GM18873 (cell line): ENCODE results near the gene FANCI.

Source experiments
- ATAC-seq: cut with Tn5 transposase; IDR thresholded peaks from one replicate; pipeline ENCODE4 v1.9.1; 2021; ENCODE audit warnings: mild to moderate bottlenecking, moderate library complexity, moderate number of reproducible peaks; ENCODE audit not compliant: unreplicated experiment, low FRiP score

The FANCI gene

DNA sequence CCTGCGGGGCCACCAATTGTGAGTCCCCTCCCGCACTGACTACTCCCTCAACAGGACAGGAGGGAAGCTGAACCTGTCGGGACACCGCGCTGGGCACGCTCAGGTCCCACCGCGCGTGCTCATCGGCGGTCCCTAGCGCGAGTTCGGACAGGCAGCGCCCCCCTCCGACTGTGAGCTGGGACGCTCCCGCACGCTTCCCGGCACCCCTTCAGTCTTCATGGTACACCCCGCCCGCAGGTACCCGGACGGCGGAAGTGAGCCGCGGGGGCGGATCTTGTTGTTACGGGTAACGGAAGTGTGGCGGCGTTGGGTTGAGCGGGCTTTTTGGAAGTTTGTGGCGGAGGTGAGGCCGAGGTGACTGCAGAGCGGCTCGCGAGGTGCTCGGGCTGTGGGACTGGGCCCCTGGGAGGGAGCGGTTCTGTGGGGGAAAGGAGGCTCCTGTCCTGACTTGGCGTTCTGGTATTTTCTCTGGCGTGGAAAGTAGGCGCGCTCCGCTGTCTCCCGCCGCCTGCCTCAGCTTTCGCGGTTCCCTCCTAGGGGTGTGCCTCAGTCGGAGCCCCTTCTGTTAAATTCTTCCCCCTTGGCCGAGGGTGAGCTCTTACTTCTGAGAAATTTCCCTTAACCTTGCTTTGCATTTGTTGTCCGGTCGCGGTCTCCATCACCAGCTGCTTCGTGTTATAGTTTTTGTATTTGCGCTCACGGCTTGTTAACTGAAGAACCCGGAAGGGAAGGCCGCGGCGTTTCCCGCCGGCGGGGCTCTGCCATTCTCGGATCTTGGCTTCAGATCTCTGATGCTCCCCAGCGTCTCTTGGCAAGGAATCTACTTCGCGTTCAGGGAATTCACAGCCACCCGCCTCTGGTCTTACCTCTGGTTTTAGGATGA, at the start of gene FANCI:
FANCI (plus strand) TSS at position 289 of the 883 bp plus-strand sequence. CDS start 3,669 bp downstream, outside the sequence.
- peak; percentile 86 for ATAC-seq

DNA sequence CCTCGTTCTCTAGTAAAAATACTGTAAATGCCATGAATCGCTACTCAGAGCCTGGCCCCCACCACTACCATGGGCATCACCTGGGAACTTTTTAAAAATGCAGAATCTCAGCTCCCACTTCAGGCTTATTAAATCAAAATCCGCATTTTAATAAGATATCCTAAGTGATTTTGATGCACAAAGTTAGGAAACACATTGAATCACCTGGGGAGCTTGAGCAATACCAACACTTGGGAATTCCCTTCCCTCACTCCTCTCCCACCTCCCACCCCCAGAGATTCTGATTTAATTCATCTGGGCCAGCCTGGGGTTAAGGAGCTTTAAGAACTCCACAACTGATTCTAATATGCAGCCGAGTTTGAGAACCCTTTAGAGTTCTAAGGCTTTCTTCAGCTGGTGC, 49.2 kb upstream of the FANCI start:
- ATAC-seq, result no peak

DNA sequence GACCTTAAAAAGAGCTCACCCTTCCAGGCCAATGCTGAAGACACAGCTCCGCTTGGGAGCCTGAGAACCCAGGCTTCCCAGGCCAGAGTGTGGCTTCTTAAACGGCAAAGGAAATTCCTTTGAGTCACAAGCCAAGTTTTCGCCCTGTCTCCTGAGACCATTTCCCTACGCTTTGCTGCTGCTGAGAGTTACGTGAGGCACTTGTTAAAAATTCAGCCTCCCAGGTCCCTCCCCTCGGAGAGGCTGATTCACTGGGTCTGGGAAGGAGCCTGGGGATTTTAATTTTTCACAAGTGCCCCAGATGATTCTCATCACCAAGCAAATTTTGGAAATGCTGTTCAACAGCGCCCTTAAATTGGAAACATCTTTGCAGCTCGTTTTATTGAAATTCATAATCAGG, 47.9 kb upstream of the FANCI start:
- ATAC-seq, result no peak

DNA sequence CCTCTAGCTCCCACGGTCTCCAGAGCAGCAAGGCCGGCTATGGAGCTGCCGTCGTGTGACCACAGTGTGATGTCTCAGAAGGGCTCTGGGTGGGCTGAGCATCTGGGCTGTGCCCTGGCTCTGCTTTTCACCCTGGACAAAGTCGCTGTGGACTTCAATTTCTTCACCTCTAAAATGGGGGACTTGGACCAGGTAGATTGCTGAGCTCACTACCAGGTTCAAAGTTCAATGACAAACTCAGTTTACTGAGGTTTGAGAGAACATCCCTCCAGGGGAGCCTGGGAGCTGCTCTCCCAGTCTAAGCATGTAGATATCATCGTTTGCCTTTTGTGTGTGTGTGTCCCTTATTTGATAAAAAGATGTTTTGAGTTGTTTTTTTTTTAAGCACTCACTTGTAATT, 47.5 kb upstream of the FANCI start:
- no peak for ATAC-seq

DNA sequence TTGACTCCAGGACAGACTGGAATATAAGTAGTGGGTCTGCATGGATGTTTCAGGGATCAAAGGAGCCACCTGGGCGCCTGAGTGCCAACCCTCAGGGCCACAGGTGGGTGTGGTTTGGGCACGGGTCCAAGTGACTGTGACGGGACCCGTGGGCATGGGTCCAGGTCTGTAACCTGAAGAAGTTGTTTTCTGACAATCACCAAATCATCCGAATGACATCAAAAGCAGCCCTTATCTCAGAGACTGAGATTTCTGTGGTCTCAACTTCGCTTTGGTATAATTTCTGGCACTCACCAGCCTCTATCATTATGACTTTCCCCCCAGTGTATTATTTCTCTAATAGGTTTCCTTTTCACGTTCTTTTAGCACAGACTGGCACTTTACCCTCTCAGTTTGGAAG, 46.8 kb upstream of the FANCI start:
- ATAC-seq, result no peak

DNA sequence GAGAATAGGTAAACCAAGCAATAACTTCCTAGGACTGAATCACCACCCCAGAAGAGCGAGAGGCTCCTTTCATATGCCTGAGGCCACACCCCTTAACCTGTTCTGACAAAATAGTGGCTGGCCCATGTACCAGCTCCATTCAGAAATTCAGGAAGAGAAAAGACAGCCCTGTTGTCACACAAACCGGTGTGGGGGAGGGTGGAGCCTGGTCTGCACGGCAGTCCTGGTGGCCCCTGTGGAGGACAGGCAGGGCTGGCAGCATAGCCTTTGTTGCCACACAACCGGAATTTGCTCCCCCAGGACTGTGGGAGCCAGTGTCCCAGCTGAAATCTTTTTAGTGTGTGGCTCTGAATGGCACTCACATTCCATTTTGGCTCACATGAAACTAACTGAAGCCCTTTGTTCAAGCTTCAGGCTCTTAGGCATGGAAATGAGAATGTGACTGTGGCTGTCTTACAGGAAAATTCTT, 46.2 kb upstream of the FANCI start:
- no peak for ATAC-seq

DNA sequence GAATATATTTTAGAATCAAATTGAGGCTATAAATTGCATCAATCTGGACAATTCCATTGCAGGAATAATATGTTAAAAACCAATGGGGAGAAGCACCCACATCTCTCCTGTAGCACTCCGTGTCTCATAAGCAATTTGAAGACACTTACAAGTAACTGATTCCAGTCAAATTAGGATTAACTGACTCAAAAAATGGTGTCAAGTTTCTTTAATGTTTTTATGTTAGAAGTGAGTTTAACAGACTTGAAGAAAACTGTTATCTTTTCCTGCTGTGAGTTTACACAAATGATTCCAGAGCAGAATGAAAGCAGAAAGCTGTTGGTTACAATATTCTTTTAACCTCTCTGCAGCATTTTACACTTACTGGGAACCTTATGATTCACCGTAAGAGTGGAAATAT, 45.6 kb upstream of the FANCI start:
- ATAC-seq, result no peak

DNA sequence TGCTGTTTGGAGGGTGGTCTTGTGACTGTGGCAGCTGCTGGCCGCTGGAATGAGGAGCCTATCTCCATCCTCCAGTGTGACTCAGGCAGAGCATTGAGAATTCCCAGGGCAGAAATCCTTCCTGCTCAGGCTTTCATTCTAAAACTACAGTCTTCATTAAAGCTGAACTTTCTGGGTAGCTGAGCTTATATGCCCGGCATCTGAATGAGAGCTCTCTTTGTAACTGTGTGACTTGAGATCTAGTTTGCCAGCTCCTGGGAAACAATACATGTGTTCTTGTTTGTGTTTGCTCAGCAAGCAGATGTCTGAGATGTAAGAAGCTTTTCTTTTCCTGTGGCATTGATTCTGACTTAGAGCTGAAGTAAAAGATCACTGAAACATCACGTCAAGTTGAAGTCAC, 44.8 kb upstream of the FANCI start:
- ATAC-seq, result no peak

DNA sequence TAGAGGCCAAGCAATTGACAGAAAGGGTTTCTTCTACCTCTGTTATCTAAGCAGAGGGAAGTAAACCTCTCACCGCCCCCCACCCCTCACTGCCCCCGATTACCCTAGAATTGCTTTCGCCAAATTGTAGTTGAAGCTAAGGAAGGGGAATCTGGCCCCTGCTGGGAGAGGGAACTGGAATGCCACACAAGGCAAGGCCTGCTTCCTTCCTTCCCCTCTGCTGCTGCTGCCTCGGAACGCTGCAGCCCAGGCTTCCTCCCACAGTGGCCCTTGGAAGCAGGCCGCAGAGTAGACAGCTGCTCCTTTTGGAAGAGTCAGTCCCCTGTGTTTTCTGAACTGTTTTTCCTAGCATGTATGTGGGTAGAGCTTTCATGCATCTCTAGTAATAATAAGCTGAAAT, 44.0 kb upstream of the FANCI start:
- ATAC-seq, result no peak

DNA sequence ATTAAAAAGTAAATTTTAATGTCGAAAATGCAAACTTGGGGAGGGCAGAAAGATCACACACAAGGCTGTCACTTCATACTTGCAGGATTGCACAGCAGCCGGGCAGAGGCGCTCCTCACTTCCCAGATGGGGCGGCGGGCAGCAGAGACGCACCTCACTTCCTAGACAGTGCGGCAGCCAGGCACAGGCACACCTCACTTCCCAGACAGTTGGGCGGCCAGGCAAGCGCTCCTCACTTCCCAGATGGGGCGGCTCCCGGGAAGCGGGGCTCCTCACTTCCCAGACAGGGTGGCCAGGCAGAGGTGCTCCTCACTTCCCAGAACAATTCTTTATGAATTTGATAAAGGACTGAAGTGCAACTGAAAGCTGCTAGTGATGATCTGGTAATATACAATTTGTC, 43.6 kb upstream of the FANCI start:
- no peak for ATAC-seq

DNA sequence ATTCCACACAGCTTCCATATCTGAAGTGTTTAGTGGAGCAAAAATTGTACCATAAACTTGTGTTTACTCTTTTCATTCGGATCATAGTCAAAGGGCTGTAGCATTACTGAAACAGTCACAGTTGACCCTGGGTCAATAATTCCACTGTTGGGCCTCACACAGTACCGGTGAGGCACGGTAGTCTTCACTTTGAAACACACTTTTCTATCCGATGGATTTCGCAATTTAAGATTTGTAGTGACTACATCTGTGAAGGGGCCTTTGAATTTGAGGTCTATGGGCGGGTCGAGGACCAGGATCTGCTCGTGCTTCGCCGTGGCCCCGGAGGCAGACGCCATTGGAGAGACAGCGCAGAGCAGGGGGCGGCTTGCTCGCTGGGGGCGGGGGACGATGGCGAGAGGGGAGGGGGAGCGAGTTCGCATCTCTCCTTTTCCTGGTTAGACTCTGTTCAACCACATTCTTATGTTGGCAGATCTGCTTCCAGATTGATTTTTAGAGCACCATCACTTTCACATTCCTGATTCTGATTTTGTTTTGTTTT, 42.2 kb upstream of the FANCI start:
- no peak for ATAC-seq

DNA sequence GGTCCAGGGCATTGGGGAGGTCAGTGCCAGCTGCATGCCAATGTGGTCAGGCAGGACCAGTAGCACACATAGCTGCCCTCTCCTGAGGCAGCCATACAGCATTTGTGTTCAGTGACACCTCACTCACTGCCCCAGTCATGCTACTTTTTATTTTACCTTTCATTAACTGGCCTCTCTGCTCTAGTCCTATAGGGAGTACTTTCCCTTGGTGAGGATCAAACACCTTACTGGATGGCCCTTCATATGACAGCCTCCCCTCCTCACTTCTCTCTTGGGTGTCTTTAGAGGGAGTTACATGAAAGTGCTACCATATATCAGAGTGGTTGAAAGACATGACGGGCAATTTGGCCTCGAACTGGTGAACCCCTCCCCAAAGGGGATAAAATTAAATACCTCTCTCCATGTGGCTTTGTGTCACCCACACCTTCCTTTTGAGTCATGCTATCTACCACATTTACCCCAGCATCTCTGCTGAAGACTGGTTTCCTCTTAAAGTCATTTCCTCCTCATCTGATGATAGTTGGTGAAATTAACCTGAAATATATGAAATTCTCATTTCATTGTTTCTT, 40.0 kb upstream of the FANCI start:
- no peak for ATAC-seq

DNA sequence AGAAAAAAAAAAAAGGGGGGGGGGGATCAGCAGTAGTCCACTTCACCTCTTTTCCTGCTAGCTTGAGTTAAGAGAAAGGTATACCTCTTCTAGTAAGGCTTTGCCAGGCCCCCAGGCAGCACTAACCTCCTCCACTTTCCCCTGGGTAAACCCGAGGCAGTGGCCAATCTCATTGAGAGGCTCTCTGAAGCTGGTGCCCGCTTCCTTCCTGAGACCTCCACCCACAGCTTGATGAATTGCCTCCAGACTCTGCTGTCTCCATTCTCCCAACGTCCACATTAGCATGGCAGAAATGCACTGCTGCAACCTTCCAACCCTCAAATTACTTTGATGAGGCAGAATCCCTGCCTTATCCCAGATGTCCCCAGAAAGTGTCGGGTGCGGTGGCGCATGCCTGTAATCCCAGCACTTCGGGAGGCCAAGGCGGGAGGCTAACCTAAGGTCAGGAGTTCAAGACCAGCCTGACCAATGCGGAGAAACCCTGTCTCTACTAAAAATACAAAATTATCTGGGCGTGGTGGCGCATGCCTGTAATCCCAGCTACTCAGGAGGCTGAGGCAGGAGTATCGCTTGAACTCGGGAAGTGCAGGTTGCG, 37.7 kb upstream of the FANCI start:
- no peak for ATAC-seq

DNA sequence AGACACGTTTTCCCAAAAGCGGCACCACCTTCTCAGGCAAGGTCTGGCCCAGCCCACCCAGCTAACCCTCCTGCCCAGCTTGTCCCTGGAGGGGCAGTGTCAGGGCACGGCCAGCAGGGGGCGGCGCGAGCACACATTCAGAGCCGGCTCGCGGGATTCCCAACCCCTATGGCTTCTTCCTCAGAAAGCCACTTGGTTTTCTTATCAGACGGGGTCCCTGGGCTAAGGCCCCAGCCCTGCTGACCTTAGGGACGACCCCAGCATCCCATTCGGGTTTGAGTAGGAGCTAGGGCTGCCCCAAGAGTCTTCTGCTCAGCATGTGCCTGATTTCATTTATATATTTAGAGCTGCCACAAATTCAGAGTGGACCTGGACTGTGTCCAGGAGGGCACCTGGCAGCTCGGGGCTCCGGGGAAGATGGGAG, 36.9 kb upstream of the FANCI start:
- no peak for ATAC-seq

DNA sequence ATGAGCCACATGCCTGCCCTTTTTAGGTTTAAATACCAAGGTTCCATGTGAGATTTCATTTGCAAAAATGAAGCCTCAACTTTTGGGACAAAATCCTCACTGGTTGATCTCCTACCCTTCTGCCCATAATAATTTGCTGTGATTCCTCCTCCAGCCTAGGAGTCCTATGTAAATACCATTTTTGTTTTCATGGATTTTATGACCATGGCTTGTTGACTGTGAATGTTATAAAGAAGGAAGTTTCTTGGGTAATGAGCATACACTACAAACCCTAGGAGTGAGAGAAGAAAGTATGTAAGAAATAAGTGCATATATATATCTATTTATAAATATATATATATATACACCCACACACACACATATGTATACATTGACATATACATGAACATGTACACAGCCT, 35.5 kb upstream of the FANCI start:
- ATAC-seq, result no peak

DNA sequence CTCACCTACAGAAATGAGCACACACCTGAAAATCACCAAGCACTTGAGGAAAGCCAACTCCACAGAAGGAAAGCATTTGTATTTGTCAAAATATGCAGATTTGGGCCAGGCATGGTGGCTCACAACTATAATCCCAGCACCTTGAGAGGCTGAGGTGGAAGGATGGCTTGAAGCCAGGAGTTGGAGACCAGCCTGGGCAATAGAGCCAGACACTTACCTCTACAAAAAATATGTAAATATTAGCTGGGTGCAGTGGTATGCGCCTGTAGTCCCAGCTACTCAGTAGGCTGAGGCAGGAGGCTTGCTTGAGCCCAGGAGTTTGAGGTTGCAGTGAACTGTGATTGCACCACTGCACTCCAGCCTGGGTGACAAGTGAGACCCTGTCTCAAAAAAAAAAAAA, 34.7 kb upstream of the FANCI start:
- no peak for ATAC-seq

DNA sequence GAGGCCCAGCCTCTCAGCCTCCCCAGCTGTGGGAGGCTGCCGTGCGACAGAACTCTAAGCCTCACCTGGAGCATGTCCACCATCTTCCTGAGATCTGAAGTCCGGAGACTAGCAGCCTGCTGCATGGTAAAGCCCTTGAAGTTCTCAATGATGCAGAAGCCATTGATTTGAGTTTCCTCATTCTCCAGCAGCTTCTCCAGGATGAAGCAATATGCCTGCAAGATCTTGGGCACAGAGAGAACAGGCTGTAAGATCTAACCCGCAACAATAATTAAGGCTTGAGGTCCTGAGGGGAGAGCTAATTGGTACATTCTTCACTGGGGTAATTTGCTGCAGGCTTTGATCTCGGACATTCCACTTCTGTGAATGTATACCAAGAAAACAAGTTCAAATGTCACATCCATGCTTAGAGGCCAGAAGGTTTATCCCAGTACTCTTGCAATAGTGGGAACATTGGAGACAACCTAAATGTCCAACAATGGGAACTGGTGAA, 32.1 kb upstream of the FANCI start:
- ATAC-seq, result no peak

DNA sequence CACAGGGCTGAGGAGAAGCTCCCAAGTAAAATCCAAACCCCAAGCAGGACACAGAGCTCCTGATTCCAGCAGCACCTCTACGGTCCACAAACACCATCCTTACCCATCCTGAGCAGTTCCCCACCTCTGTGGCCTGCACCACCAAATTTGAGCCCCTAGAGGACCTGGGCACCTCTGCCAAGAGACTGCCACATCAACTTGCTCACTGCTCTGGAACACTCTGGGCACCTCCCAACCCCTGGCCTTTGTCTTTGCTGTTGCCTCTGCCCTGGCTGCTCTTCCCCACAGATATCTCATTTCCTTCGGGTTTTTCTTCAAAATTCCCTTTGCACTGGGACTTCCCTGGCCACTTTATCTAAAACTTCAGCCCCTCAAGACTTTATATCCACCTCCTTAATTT, 28.2 kb upstream of the FANCI start:
- ATAC-seq, result no peak

DNA sequence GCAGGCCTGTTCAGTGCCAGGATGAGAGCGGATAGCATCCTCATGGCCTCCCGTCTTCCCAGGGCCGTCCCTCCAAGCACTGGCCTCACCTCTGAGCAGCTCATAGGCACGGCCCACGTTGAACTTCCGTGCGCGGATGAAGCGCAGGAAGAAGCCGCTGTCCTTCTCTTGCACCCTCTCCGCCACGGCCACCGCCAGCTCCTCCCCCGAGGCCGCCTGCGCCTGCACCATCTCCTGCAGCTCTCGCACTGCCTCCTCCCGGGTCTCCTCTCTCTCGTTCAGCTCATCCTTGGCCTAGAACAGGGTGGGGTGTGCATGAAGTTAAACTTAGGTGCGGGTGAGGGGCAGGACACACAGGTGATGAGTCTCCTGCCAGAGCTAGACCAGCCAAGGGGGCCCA, 26.7 kb upstream of the FANCI start:
- ATAC-seq, result no peak

DNA sequence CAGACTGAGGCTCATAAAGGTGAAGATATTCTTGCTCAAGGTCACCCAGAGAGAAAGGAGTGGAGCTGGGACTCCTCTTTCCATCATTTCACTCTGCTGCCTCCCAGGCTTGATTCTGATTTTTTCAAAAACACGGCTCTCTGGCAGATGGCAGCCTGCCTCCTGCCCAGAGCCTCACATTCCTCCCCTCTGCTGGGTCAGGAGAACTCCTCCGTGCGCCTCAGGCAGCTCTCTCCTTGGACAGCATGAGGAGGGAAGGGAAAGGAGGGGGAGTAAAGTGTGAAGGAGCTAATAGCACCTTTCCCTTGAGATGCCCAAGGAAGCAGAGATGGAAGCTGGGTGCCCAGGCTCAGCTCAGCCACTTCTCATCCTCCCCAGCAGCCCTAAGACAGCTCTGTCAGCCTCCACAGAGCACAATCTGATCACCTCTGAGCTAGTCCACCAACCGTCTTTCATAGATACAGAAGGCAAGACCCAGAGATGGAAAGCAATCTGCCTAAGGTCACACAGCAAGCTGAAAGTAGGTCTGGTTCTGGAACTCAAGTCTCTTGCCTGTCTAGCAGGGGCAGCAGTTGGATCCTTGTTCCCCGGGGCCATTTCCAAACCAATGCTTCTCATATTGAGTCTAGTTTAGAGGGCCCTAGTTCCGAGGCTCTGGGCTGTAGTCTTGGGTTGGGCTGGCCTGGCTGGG, 25.9 kb upstream of the FANCI start:
- ATAC-seq, result no peak

DNA sequence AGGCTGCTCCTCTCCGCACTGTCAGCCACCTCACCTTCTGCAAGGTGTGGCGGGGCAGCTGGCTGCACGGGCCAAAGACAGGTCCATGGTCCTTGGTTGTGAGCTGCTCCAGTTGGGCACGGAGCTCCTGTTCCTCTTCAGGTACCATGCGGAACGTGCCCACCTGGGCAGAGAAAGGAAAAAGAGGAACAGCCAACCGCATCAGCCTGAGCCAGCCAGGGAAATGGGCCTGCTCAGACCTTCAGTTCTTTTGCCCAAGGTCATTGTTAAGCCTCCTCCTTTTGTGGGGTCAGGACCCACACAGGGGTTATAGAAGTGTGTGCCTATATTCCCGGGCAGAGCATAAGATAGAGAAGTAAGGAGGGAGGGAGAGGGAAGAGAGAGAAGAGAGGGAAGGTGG, 25.2 kb upstream of the FANCI start:
- ATAC-seq, result no peak
